Hepatocyte (in vitro differentiated cells): ENCODE data around the gene HSD11B1L. TPM values are rescaled to one million over a fixed set of nuclear protein-coding genes. Genes with fewer than 3 reads are reported as not detected.

Experiments
- DNase-seq: peaks from one replicate; pipeline ENCODE4 v3.0.0-alpha.2; 2016; ENCODE audit warnings: low spot score
- H2AFZ ChIP-seq: fragments of 200-600 bp; sonication (generic); 2 replicates; pipeline ENCODE4 v1.6.0; 2016; ENCODE audit warnings: antibody characterized with exemption, mild to moderate bottlenecking
- H3K27ac ChIP-seq: fragments of 200-600 bp; sonication (generic); 2 replicates; pipeline ENCODE4 v1.5.1; 2016; ENCODE audit warnings: mild to moderate bottlenecking
- H3K27me3 ChIP-seq: fragments of 200-600 bp; sonication (generic); 2 replicates; pipeline ENCODE4 v1.6.1; 2016
- H3K36me3 ChIP-seq: fragments of 200-600 bp; sonication (generic); replicated peaks from 2 replicates; pipeline ENCODE4 v1.5.1; 2016; ENCODE audit warnings: low read depth; ENCODE audit not compliant: insufficient read depth
- H3K4me1 ChIP-seq: fragments of 200-600 bp; sonication (generic); 2 replicates; pipeline ENCODE4 v1.5.1; 2016; ENCODE audit warnings: mild to moderate bottlenecking, moderate library complexity; ENCODE audit not compliant: insufficient read depth
- H3K4me2 ChIP-seq: fragments of 200-600 bp; sonication (generic); 2 replicates; pipeline ENCODE4 v1.6.0; 2016
- H3K4me3 ChIP-seq: fragments of 200-600 bp; sonication (generic); 2 replicates; pipeline ENCODE4 v1.5.1; 2016; ENCODE audit warnings: mild to moderate bottlenecking
- H3K79me2 ChIP-seq: fragments of 200-600 bp; sonication (generic); 2 replicates; pipeline ENCODE4 v1.6.0; 2017; ENCODE audit warnings: mild to moderate bottlenecking
- H3K9me2 ChIP-seq: fragments of 200-600 bp; sonication (generic); replicated peaks from 2 replicates; pipeline ENCODE4 v1.6.0; 2017; ENCODE audit warnings: mild to moderate bottlenecking; ENCODE audit not compliant: insufficient read depth
- H3K9me3 ChIP-seq: fragments of 200-600 bp; sonication (generic); 2 replicates; pipeline ENCODE4 v1.5.1; 2016; ENCODE audit warnings: low read depth, mild to moderate bottlenecking
- H4K20me1 ChIP-seq: fragments of 200-600 bp; sonication (generic); 2 replicates; pipeline ENCODE4 v1.6.0; 2016; ENCODE audit warnings: mild to moderate bottlenecking; ENCODE audit not compliant: insufficient read depth, poor library complexity, severe bottlenecking
- CTCF ChIP-seq: fragments of 200-600 bp; sonication (generic); IDR thresholded peaks from 2 replicates; pipeline ENCODE4 v1.5.1; 2016; ENCODE audit warnings: antibody characterized with exemption, mild to moderate bottlenecking; ENCODE audit not compliant: poor library complexity
- EZH2 ChIP-seq: fragments of 200-600 bp; sonication (generic); IDR thresholded peaks from 2 replicates; pipeline ENCODE4 v1.6.1; 2016; ENCODE audit warnings: antibody characterized with exemption, mild to moderate bottlenecking, borderline replicate concordance
- EZH2phosphoT487 ChIP-seq: fragments of 200-600 bp; sonication (generic); IDR thresholded peaks from one replicate; pipeline ENCODE4 v1.6.1; 2018; ENCODE audit warnings: antibody characterized with exemption, mild to moderate bottlenecking, low read depth, moderate library complexity; ENCODE audit not compliant: unreplicated experiment, severe bottlenecking
- WGBS: methylation state at CpG from one replicate; pipeline ENCODE4 v1.1.6; 2016; ENCODE audit warnings: low lambda C conversion rate; ENCODE audit errors: missing lambda C conversion rate; 5-methylcytosine and 5-hydroxymethylcytosine counted together
- polyA plus RNA-seq: library from polyadenylated mRNA; unstranded; fragments of >200 nt; fragmentation: Nextera tagmentation; extraction: Ambion mirVana; gene quantifications from 2 replicates; pipeline ENCODE4 v1.2.1, GENCODE V29; 2016
- total RNA-seq: library from RNA; depleted of rRNA; stranded (reverse); fragments of >200 nt; gene quantifications from 2 replicates; pipeline ENCODE4 v1.2.3, GENCODE V29; 2014

Gene HSD11B1L
- total and polyA plus RNA-seq, 2 experiments from 2014 or later: 14.9 to 26.0 TPM

- DNase-seq: peak; percentile 8
- H3K4me2 ChIP-seq: no peak overlapping the region
- 86% methylated on average over 15 of the region's 28 CpGs for WGBS
- peaks cover 59% of the 10 kb centered on the region for H4K20me1 ChIP-seq
- peaks cover 52% of the 10 kb centered on the region for H3K79me2 ChIP-seq
- H3K9me2 ChIP-seq: no peaks in the 10 kb centered on the region
- no peak overlapping the region for H3K4me3 ChIP-seq
- no peak overlapping the region for H3K27ac ChIP-seq
- no peak for TF ChIP-seq CTCF
- TF ChIP-seq EZH2phosphoT487: no peak
- TF ChIP-seq EZH2: no peak
- H3K27me3 ChIP-seq: no peaks in the 10 kb centered on the region
- no peaks in the 10 kb centered on the region for H3K36me3 ChIP-seq
- H2AFZ ChIP-seq: no peak overlapping the region
- no peaks in the 10 kb centered on the region for H3K9me3 ChIP-seq
- peaks cover 8% of the 10 kb centered on the region for H3K4me1 ChIP-seq
Measured at GRCh38 chr19:5695649-5696195, 14.9 kb downstream of the HSD11B1L start.

GRCh38 chr19:5696196-5697021, 15.6 kb downstream of the HSD11B1L start:
- Histone ChIP-seq H4K20me1 (peaks cover 52% of the 10 kb centered on the region), H3K4me3 (no peak overlapping the region), H3K27ac (no peak overlapping the region), H3K36me3 (no peaks in the 10 kb centered on the region), H2AFZ (no peak overlapping the region), H3K27me3 (no peaks in the 10 kb centered on the region), H3K4me1 (peaks cover 8% of the 10 kb centered on the region), H3K9me3 (no peaks in the 10 kb centered on the region), H3K4me2 (no peak overlapping the region), H3K79me2 (peaks cover 45% of the 10 kb centered on the region), H3K9me2 (no peaks in the 10 kb centered on the region)
- 94% methylated on average over 40 of the region's 42 CpGs for WGBS
- no peak for TF ChIP-seq EZH2phosphoT487
- TF ChIP-seq EZH2: no peak
- TF ChIP-seq CTCF: no peak
- DNase-seq: no peak

- Histone ChIP-seq H2AFZ (no peak overlapping the region), H3K4me3 (no peak overlapping the region), H3K9me2 (no peaks in the 10 kb centered on the region), H3K36me3 (no peaks in the 10 kb centered on the region), H3K9me3 (no peaks in the 10 kb centered on the region), H3K4me2 (no peak overlapping the region), H3K27me3 (no peaks in the 10 kb centered on the region), H3K79me2 (peaks cover 36% of the 10 kb centered on the region), H4K20me1 (peaks cover 43% of the 10 kb centered on the region), H3K27ac (no peak overlapping the region), H3K4me1 (no peaks in the 10 kb centered on the region)
- 85% methylated on average over 18 of the region's 25 CpGs for WGBS
- TF ChIP-seq EZH2: no peak
- no peak for TF ChIP-seq CTCF
- no peak for TF ChIP-seq EZH2phosphoT487
- peak; percentile 7 for DNase-seq
Measured at GRCh38 chr19:5697022-5697889, 16.4 kb downstream of the HSD11B1L start.
